Amniotic stem cell (primary cell): ENCODE results near the gene ZFPL1.

Experiments
- DNase-seq: peaks from one replicate; lab custom pipeline; 2025; lab: John Stamatoyannopoulos, UW

ZFPL1 gene

DNA sequence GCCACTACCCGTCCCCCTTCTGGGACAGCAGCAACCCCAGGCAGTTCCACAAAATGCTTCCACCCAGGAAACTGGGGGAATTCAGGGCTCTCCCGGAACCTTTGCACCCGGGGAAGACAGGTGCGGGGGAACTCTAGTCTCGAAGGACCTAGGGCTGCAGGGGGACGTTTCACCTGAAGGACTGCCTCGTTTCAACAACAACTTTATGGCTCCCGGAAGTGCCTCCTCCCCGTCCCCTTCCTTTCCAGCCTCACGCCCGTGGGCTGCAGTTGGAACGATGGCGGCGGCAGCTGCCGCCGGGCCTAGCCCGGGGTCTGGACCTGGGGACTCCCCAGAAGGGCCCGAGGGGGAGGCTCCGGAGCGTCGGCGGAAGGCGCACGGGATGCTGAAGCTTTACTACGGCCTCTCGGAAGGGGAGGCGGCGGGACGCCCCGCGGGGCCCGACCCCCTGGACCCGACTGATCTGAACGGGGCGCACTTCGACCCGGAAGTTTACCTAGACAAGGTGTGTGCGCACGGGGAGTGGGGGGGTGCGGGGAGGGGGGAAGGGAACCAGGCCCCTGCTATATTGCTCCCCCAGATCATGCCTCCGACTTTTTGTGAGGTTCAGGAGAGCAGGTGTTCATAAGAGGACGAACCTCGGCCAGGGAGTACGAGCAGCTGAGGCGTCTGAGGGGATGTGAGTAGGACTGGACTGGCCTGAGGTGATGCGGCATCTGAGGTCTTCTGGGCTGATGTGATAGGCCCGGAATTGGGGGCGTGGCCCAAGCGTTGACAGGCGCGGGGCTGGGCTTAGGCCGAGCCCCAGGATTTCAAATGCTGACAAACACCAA is 12.2 kb downstream of the ZFPL1 start, which contains the start of gene VPS51:
TSS of gene VPS51 (plus strand) at position 241 of the 833 bp plus-strand sequence. CDS start at position 278, 37 bp downstream.
- DNase-seq: peak; percentile 77

- DNase-seq: no peak
Measured at GRCh38 chr11:65096926-65097325, 12.9 kb downstream of the ZFPL1 start.

DNA sequence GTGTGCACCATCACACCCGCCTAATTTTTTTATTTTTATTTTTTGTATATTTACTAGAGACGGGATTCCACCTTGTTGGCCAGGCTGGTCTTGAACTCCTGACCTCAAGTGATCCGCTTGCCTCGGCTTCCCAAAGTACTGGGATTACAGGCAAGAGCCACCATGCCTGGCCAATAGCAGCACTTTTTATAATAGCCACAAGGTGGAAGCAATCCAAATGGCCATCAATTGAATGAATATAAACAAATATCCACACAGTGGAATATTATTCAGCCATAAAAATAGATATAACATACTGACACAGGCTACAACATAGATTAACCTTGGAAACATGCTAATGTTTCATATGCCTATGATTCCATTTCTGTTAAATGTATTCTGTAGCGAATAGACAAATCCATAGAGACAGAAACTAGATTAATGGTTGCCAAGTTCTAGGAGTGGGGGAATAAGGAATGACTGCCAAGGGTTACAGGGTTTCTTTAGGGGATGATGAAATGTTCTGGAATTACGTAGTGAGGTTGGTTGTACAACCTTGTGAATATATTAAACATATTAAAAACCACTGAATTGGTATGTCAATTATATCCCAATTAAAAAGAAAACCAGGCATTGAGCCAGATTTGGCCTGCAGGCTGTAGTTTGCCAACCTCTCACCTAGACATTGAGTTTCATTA is 16.8 kb downstream of the ZFPL1 start:
- DNase-seq: no peak

GRCh38 chr11:65102142-65103095 is 18.4 kb downstream of the ZFPL1 start:
- DNase-seq: no peak

DNA sequence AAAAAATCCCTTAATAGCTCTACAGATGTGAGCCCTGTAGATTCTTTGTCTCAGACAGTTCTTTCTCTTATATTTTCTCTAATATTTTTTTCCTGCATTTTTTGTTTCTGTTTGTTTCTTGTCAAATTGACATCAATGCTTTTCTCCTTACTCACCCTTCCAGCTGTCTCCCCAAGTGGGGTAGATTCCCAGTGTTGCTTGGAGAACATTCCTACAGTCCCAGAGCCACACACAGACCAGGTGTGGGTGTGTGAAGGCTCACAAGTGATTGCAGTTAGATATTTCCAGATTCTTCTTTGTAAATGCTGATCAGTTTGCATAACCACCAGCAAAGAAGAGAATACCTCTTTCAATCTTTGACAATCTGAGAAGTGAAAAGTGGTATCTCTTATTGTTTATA is 19.5 kb downstream of the ZFPL1 start:
- DNase-seq: no peak

- no peak for DNase-seq
Measured at GRCh38 chr11:65104628-65105027, 20.6 kb downstream of the ZFPL1 start.

DNA sequence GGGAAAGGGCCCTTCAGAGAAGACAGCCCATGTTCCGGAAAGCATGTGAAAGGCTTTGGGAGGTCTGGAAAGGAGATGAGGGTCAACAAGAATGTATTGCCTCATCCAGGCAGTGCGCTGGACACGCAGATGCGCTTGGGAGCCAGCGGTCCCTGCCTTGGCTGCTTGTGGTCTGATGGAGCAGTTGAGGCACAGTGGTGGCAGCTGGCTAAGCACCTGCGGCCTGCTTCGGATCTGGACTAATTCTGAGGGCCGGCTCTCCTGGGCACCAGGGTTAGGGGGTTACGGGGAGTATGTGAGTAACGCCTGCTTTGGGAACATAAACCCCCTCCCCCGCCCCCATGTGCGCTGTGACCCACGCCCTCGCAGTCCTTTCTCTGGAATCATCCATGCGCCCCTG is 23.1 kb downstream of the ZFPL1 start:
- DNase-seq: no peak

DNA sequence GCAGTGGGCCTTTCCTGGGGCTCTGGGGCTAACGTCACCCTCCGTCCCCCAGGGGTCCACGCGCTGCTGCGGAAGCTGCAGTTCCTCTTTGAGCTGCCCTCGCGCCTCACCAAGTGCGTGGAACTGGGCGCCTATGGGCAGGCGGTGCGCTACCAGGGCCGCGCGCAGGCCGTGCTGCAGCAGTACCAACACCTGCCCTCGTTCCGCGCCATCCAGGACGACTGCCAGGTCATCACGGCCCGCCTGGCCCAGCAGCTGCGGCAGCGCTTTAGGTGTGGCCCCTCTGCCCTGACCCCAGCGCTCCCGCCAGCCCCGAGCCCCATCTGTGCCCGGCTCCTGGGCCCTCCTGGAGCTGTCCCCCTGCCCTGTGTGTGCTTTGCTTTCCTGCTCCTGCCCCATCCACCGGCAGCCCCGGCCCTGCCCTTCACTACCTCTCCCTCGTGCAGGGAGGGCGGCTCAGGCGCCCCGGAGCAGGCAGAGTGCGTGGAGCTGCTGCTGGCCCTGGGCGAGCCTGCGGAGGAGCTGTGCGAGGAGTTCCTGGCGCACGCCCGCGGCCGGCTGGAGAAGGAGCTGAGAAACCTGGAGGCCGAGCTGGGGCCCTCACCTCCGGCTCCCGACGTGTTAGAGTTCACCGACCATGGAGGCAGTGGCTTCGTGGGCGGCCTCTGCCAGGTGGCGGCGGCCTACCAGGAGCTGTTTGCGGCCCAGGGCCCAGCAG is 23.9 kb downstream of the ZFPL1 start:
- DNase-seq: no peak

DNA sequence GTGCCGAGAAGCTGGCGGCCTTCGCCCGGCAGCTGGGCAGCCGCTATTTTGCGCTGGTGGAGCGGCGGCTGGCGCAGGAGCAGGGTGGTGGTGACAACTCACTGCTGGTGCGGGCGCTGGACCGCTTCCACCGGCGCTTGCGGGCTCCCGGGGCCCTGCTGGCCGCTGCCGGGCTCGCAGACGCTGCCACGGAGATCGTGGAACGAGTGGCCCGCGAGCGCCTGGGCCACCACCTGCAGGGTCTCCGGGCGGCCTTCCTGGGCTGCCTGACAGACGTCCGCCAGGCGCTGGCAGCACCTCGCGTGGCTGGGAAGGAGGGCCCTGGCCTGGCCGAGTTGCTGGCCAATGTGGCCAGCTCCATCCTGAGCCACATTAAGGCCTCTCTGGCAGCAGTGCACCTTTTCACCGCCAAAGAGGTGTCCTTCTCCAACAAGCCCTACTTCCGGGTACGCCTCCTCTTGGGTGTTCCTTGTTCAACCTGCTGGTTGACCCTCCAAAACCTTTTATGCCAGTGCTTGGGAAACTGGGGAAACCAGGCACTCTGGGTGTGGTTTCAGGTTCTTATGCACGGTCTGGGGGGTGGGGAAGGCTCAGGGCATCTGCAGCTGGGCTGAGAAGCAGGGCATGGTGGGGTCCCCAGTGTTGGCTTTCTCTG is 24.6 kb downstream of the ZFPL1 start:
- DNase-seq: no peak

GRCh38 chr11:65109231-65110198 is 25.5 kb downstream of the ZFPL1 start:
- DNase-seq: no peak

DNA sequence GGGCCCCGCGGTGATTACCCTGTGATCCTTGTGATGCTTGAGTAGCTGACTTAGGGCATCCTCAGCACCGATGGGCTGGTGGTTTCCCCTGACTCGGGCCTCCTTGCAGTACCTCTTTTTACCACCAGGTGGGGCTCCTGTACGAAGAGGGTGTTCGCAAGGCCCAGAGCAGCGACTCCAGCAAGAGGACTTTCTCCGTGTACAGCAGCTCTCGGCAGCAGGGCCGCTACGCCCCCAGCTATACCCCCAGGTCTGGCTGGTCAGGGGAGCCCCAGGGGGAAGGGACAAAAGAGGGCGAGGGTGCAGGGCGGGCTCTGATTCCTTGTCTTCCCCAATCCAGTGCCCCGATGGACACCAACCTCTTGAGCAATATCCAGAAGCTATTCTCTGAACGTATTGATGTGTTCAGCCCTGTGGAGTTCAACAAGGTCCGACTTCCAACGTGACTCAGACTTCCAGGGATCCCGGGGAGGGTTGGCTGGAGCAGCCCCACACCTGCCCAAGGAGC is 26.4 kb downstream of the ZFPL1 start:
- DNase-seq: peak; percentile 55

DNA sequence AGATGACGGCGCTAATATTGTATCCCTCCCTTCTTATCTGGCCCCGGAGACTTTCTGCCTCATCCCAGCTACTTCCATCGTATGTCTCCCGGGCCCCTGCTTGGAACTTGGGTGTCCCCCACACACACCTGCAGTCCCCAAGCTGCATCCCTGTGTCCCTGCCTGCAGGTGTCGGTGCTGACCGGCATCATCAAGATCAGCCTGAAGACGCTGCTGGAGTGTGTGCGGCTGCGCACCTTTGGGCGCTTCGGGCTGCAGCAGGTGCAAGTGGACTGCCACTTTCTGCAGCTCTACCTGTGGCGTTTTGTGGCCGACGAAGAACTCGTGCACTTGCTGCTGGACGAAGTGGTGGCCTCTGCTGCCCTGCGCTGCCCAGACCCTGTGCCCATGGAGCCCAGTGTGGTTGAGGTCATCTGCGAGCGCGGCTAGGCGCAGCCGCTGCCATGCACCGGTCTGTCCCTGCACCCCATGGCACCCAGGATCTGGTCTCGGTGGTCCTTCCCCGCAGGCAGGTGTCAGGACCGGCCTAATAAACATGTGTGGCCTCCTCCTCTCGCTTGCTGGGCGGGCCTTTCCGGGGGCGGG is 27.2 kb downstream of the ZFPL1 start:
- DNase-seq: no peak

DNA sequence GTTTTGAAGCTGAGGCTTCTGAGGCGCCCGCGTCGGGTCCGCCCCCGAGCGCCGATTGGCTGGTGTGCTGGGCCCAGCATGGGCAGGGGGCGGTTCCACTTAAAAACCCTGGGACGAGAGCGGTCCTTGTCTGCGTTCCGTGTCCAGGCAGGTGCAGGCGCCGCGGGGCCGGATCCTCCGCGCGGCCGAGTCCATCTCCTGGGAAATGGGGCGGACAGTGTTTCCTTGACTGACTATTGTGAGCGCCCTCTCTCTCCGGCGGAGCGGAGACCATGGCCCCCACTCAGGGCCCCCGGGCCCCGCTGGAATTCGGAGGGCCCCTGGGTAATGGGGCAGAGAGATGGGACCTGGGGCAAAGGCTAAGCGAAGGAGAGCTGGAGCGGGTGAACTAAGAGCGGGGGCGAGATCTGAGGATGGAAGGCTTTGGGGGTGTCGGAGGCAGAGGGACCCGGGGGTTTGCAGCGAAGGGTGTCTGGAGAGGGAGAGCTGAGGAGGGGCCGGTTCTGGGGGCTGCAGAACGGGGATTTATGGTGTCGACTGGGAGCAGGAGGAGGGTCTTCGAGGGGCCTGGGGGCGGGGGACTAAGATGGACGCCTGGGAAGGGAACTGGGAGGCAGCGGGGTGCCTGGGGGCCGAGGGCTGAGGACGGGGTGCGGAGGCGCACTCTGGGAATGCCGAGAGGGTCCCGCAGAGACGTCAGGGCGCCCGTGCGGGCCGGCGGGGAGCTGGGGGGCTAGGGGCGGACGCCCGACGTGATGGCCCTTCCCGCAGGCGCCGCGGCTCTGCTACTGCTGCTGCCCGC is 27.9 kb downstream of the ZFPL1 start, which contains the start of gene TM7SF2:
TSS of gene TM7SF2 (plus strand) at position 129 of the 802 bp plus-strand sequence. CDS start at position 273, 144 bp downstream.
- peak; percentile 70 for DNase-seq

- DNase-seq: no peak
Measured at GRCh38 chr11:65112546-65113360, 28.7 kb downstream of the ZFPL1 start.

DNA sequence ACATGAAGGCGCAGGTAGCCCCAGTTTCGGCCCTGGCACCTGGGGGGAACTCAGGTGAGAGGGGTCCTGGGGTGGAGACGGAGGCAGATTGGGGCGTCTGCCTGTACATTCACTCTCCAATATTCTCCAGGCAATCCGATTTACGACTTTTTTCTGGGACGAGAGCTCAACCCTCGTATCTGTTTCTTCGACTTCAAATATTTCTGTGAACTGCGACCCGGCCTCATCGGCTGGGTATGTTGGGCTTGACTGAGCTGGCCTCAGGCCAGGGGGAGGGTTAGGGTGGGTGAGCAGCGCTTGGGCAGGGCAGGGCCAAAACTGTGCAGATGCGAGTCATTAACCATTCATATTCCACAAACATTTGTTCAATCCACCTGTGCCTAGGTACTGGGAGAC is 29.3 kb downstream of the ZFPL1 start:
- no peak for DNase-seq

GRCh38 chr11:65113839-65114238 is 29.8 kb downstream of the ZFPL1 start:
- DNase-seq: no peak

DNA sequence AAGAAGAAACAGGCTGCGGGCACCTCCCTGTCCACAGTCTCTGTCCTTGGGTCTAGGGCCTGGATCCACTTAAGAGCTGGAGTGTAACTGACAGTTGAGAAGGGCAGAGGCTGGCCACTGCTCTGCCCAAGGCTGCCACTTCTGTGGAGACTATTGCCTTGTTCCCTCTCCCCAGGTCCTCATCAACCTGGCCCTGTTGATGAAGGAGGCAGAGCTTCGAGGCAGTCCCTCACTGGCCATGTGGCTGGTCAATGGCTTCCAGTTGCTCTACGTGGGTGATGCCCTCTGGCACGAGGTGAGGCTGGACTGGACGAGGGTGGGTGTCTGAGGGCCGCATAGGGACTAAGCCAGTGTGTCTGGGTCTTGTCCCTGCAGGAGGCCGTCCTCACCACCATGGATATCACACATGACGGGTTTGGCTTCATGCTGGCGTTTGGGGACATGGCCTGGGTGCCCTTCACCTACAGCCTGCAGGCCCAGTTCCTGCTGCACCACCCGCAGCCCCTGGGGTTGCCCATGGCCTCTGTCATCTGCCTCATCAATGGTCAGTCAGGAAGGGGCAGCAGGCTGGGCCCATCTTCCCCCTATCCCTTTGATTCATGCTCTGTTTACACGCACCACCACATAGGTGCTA is 30.6 kb downstream of the ZFPL1 start:
- DNase-seq: no peak
